H9 (cell line): Measurements from ENCODE around the gene SHB. TPM values are rescaled to one million over a fixed set of nuclear protein-coding genes. Genes with fewer than 3 reads are reported as not detected.

Experiments
- DNase-seq: peaks from one replicate; pipeline ENCODE4 v3.0.0-alpha.2; 2017
- H2AFZ ChIP-seq: one replicate; pipeline ENCODE4 v1.6.1; 2013; ENCODE audit warnings: mild to moderate bottlenecking, low read length, control low read depth, moderate library complexity
- H2AK5ac ChIP-seq: 2 replicates; pipeline ENCODE4 v1.6.1; 2013; ENCODE audit warnings: low read length, control low read depth, mixed read lengths; ENCODE audit not compliant: insufficient read length
- H2BK120ac ChIP-seq: one replicate; pipeline ENCODE4 v1.6.1; 2013; ENCODE audit warnings: low read depth, mild to moderate bottlenecking, low read length, control low read depth, inconsistent platforms; ENCODE audit not compliant: poor library complexity, severe bottlenecking
- H2BK12ac ChIP-seq: 2 replicates; pipeline ENCODE4 v1.6.1; 2013; ENCODE audit warnings: low read length, control low read depth, mixed read lengths, low read depth; ENCODE audit not compliant: insufficient read length
- H2BK15ac ChIP-seq: 2 replicates; pipeline ENCODE4 v1.6.1; 2013; ENCODE audit warnings: low read depth, low read length, control low read depth
- H2BK20ac ChIP-seq: one replicate; pipeline ENCODE4 v1.6.1; 2013; ENCODE audit warnings: low read depth, mild to moderate bottlenecking, low read length, control low read depth, inconsistent platforms; ENCODE audit not compliant: poor library complexity, severe bottlenecking
- H2BK5ac ChIP-seq: 2 replicates; pipeline ENCODE4 v1.6.1; 2013; ENCODE audit warnings: low read length, control low read depth, mixed read lengths; ENCODE audit not compliant: insufficient read length
- H3K14ac ChIP-seq: 2 replicates; pipeline ENCODE4 v1.6.1; 2013; ENCODE audit warnings: low read length, control low read depth; ENCODE audit not compliant: insufficient read depth
- H3K18ac ChIP-seq: 2 replicates; pipeline ENCODE4 v1.6.1; 2013; ENCODE audit warnings: low read depth, mild to moderate bottlenecking, mixed read lengths, low read length, control low read depth; ENCODE audit not compliant: insufficient read length
- H3K23ac ChIP-seq: 2 replicates; pipeline ENCODE4 v1.6.1; 2013; ENCODE audit warnings: low read length, control low read depth, mixed read lengths, low read depth; ENCODE audit not compliant: insufficient read length
- H3K23me2 ChIP-seq: 2 replicates; pipeline ENCODE4 v1.6.1; 2013; ENCODE audit warnings: low read depth, mild to moderate bottlenecking, mixed read lengths, low read length, control low read depth; ENCODE audit not compliant: insufficient read length, poor library complexity, severe bottlenecking
- H3K27ac ChIP-seq: 2 replicates; pipeline ENCODE4 v1.5.1; 2013; ENCODE audit warnings: low read length, control low read depth, mixed read lengths, low read depth; ENCODE audit not compliant: insufficient read length
- H3K27me3 ChIP-seq: 2 replicates; pipeline ENCODE4 v1.6.1; 2013; ENCODE audit warnings: low read length, control low read depth, inconsistent platforms; ENCODE audit not compliant: insufficient read depth
- H3K4ac ChIP-seq: 2 replicates; pipeline ENCODE4 v1.6.1; 2013; ENCODE audit warnings: low read depth, mild to moderate bottlenecking, control low read depth, inconsistent platforms, low read length, moderate library complexity
- H3K4me1 ChIP-seq: 2 replicates; pipeline ENCODE4 v1.6.1; 2013; ENCODE audit warnings: low read length, control low read depth, inconsistent platforms; ENCODE audit not compliant: insufficient read depth
- H3K4me2 ChIP-seq: 2 replicates; pipeline ENCODE4 v1.6.1; 2013; ENCODE audit warnings: low read length, control low read depth, mixed read lengths; ENCODE audit not compliant: insufficient read length, insufficient read depth
- H3K56ac ChIP-seq: 2 replicates; pipeline ENCODE4 v1.6.1; 2013; ENCODE audit warnings: low read depth, mild to moderate bottlenecking, mixed read lengths, low read length, control low read depth; ENCODE audit not compliant: insufficient read length
- H3K79me1 ChIP-seq: 2 replicates; pipeline ENCODE4 v1.6.1; 2013; ENCODE audit warnings: low read depth, mild to moderate bottlenecking, moderate library complexity, low read length, control low read depth, inconsistent platforms; ENCODE audit not compliant: insufficient read depth, poor library complexity, severe bottlenecking
- H3K79me2 ChIP-seq: 2 replicates; pipeline ENCODE4 v1.6.1; 2013; ENCODE audit warnings: low read length, control low read depth, inconsistent platforms; ENCODE audit not compliant: insufficient read depth
- H3K9ac ChIP-seq: 2 replicates; pipeline ENCODE4 v1.6.1; 2013; ENCODE audit warnings: low read length, control low read depth, mixed read lengths; ENCODE audit not compliant: insufficient read length; ENCODE audit errors: extremely low read depth
- H3K9me3 ChIP-seq: one replicate; pipeline ENCODE4 v1.6.1; 2013; ENCODE audit warnings: low read depth, low read length, inconsistent platforms; ENCODE audit not compliant: control insufficient read depth
- H3T11ph ChIP-seq: one replicate; pipeline ENCODE4 v1.6.1; 2013; ENCODE audit warnings: mild to moderate bottlenecking, low read length, control low read depth, inconsistent platforms
- H4K20me1 ChIP-seq: one replicate; pipeline ENCODE4 v1.6.1; 2013; ENCODE audit not compliant: control insufficient read depth, insufficient read length, insufficient read depth
- H4K5ac ChIP-seq: 2 replicates; pipeline ENCODE4 v1.6.1; 2013; ENCODE audit warnings: low read depth, mild to moderate bottlenecking, mixed read lengths, low read length, control low read depth; ENCODE audit not compliant: insufficient read length
- H4K8ac ChIP-seq: replicated peaks from 2 replicates; pipeline ENCODE4 v1.6.1; 2013; ENCODE audit warnings: low read length, control low read depth, mixed read lengths, low read depth; ENCODE audit not compliant: insufficient read length
- H4K91ac ChIP-seq: 2 replicates; pipeline ENCODE4 v1.6.1; 2013; ENCODE audit warnings: low read depth, mild to moderate bottlenecking, moderate library complexity, mixed read lengths, low read length, control low read depth; ENCODE audit not compliant: insufficient read length
- H3K27ac Mint-ChIP-seq, 3 experiments: 2 replicates in 2 of 3; 3 replicates in 1 of 3; pipeline ENCODE4 v1.8.0; 2020 to 2021; ENCODE audit warnings: mixed read lengths in 3 of 3, mild to moderate bottlenecking in 1 of 3, moderate library complexity in 1 of 3
- H3K27me3 Mint-ChIP-seq: 2 replicates; pipeline ENCODE4 v1.8.0; 2021; ENCODE audit warnings: low read depth, mild to moderate bottlenecking, moderate library complexity, mixed read lengths
- H3K36me3 Mint-ChIP-seq, 3 experiments: 2 replicates in 2 of 3; 3 replicates in 1 of 3; pipeline ENCODE4 v1.8.0; 2020 to 2021; ENCODE audit warnings: low read depth in 3 of 3, mixed read lengths in 3 of 3; ENCODE audit not compliant: insufficient read depth in 1 of 3
- H3K4me1 Mint-ChIP-seq, 2 experiments: 2 replicates each; pipeline ENCODE4 v1.8.0; 2020; ENCODE audit warnings: mixed read lengths in 2 of 2
- H3K4me3 Mint-ChIP-seq, 2 experiments: 2 replicates in 1 of 2; 3 replicates in 1 of 2; pipeline ENCODE4 v1.8.0; 2020 to 2021; ENCODE audit warnings: mild to moderate bottlenecking in 2 of 2, mixed read lengths in 2 of 2, moderate library complexity in 1 of 2
- H3K9me3 Mint-ChIP-seq, 2 experiments: 2 replicates in 1 of 2; 3 replicates in 1 of 2; pipeline ENCODE4 v1.8.0; 2020; ENCODE audit warnings: mild to moderate bottlenecking in 2 of 2, mixed read lengths in 2 of 2, moderate library complexity in 1 of 2
- CTCF ChIP-seq: fragments of 200-600 bp; sonication (generic); conservative IDR thresholded peaks from 3 replicates; pipeline ENCODE4 v1.8.0; 2021; ENCODE audit warnings: antibody characterized with exemption, mild to moderate bottlenecking
- WGBS: extraction: QIAGEN DNeasy Blood & Tissue Kit; methylation state at CpG from one replicate; pipeline ENCODE4 v1.1.7; 2013; ENCODE audit warnings: missing lambda C conversion rate, low lambda C conversion rate, mixed read lengths; ENCODE audit not compliant: insufficient read length; ENCODE audit errors: extremely low coverage; 5-methylcytosine and 5-hydroxymethylcytosine counted together
- total RNA-seq: library from RNA; stranded (reverse); gene quantifications from 2 replicates; pipeline ENCODE4 v1.2.1, GENCODE V29; 2021

The SHB gene
- total RNA-seq, 1 experiment from 2014 or later: 14.6 TPM

- Histone ChIP-seq H3K4ac (no peak overlapping the region), H4K5ac (no peak overlapping the region), H4K91ac (no peak overlapping the region), H3K4me1 (no peaks in the 10 kb centered on the region), H4K20me1 (no peaks in the 10 kb centered on the region), H3T11ph (no peak overlapping the region), H3K56ac (no peak overlapping the region), H3K9me3 (no peaks in the 10 kb centered on the region), H2BK120ac (no peak overlapping the region), H2BK15ac (no peak overlapping the region), H2BK5ac (no peak overlapping the region), H3K27ac (no peak overlapping the region), H3K27me3 (no peaks in the 10 kb centered on the region), H3K79me2 (no peaks in the 10 kb centered on the region; the same call in 1 of the 2 replicates), H3K23me2 (no peaks in the 10 kb centered on the region), H3K4me2 (no peak overlapping the region), H3K23ac (no peak overlapping the region), H3K18ac (no peak overlapping the region), H4K8ac (no peak overlapping the region), H3K9ac (no peak overlapping the region), H3K14ac (peak overlapping the region; percentile 34; the same call in 1 of the 2 replicates), H2AFZ (no peak overlapping the region), H2BK20ac (no peak overlapping the region), H2BK12ac (no peak overlapping the region), H3K79me1 (no peaks in the 10 kb centered on the region), H2AK5ac (no peak overlapping the region)
- DNase-seq: no peak
- peaks cover 59 to 62% of the 10 kb centered on the region in 2 experiments for H3K4me1 Mint-ChIP-seq
- H3K27me3 Mint-ChIP-seq: no peaks in the 10 kb centered on the region; the same call in none of the 2 replicates
- H3K36me3 Mint-ChIP-seq: no peaks in the 10 kb centered on the region
- no peak overlapping the region for H3K27ac Mint-ChIP-seq
- WGBS: no CpG with 5 or more reads among the region's 5 CpGs
- H3K9me3 Mint-ChIP-seq: no peaks in the 10 kb centered on the region
- H3K4me3 Mint-ChIP-seq: no peak overlapping the region
- no peak for TF ChIP-seq CTCF
These were observed 31.1 kb downstream of the SHB start for GRCh38 chr9:38037981-38038306.
